Keratinocyte (primary cell): Measurements from ENCODE around the gene ZPR1. TPM values are rescaled to one million over a fixed set of nuclear protein-coding genes. Genes with fewer than 3 reads are reported as not detected.
A peak's percentile ranks its signal among the peaks of the same experiment; 100 is the strongest.

Source experiments
- DNase-seq: peaks from one replicate; pipeline ENCODE4 v3.0.0-alpha.2; 2011; ENCODE audit warnings: low read depth, missing footprints, low spot score
- FAIRE-seq: peaks from 2 replicates; lab custom pipeline; 2011; peaks lifted over from hg19 to GRCh38; lab: Jason Lieb, UNC
- H2AFZ ChIP-seq: 2 replicates; pipeline ENCODE4 v1.6.0; 2012; ENCODE audit warnings: low read length, control low read depth, inconsistent platforms; ENCODE audit not compliant: control insufficient read depth
- H3K27ac ChIP-seq: 2 replicates; pipeline ENCODE4 v1.5.1; 2011; ENCODE audit warnings: low read length; ENCODE audit not compliant: control insufficient read depth, insufficient read depth
- H3K27me3 ChIP-seq: 3 replicates; pipeline ENCODE4 v1.6.0; 2011; ENCODE audit warnings: low read length; ENCODE audit not compliant: control insufficient read depth, insufficient read depth; ENCODE audit errors: extremely low read depth
- H3K36me3 ChIP-seq, 2 experiments: 2 replicates in 1 of 2; 3 replicates in 1 of 2; pipeline ENCODE4 v1.5.1; 2011; ENCODE audit warnings: low read length in 2 of 2, mild to moderate bottlenecking in 1 of 2; ENCODE audit not compliant: control insufficient read depth in 2 of 2, insufficient read depth in 2 of 2; ENCODE audit errors: extremely low read depth in 1 of 2
- H3K4me1 ChIP-seq: 3 replicates; pipeline ENCODE4 v1.5.1; 2011; ENCODE audit warnings: low read length; ENCODE audit not compliant: control insufficient read depth, insufficient read depth; ENCODE audit errors: extremely low read depth
- H3K4me2 ChIP-seq: 3 replicates; pipeline ENCODE4 v1.6.0; 2011; ENCODE audit warnings: low read depth, low read length; ENCODE audit not compliant: control insufficient read depth, insufficient read depth; ENCODE audit errors: extremely low read depth
- H3K4me3 ChIP-seq, 3 experiments: fragments of 200-600 bp in 1 of 3; sonication (generic) in 1 of 3; 2 replicates in 2 of 3; 3 replicates in 1 of 3; pipeline ENCODE4 v1.5.1; 2011 to 2016; ENCODE audit warnings: low read length in 3 of 3, mild to moderate bottlenecking in 3 of 3, control low read depth in 2 of 3, inconsistent platforms in 1 of 3, low read depth in 1 of 3, mixed read lengths in 1 of 3, mixed run types in 1 of 3, moderate library complexity in 1 of 3; ENCODE audit not compliant: control insufficient read depth in 2 of 3, insufficient read depth in 2 of 3; ENCODE audit errors: extremely low read depth in 1 of 3
- H3K79me2 ChIP-seq: 2 replicates; pipeline ENCODE4 v1.6.0; 2012; ENCODE audit warnings: low read length; ENCODE audit not compliant: control insufficient read depth, insufficient read depth
- H3K9ac ChIP-seq: 3 replicates; pipeline ENCODE4 v1.6.0; 2011; ENCODE audit warnings: low read length; ENCODE audit not compliant: control insufficient read depth, insufficient read depth; ENCODE audit errors: extremely low read depth
- H3K9me1 ChIP-seq: 3 replicates; pipeline ENCODE4 v1.6.0; 2011; ENCODE audit warnings: low read length; ENCODE audit not compliant: control insufficient read depth, insufficient read depth; ENCODE audit errors: extremely low read depth
- H3K9me3 ChIP-seq: 2 replicates; pipeline ENCODE4 v1.5.1; 2012; ENCODE audit warnings: low read depth, low read length; ENCODE audit not compliant: control insufficient read depth
- H4K20me1 ChIP-seq: 3 replicates; pipeline ENCODE4 v1.6.0; 2011; ENCODE audit warnings: low read length; ENCODE audit not compliant: control insufficient read depth, insufficient read depth; ENCODE audit errors: extremely low read depth
- EZH2 ChIP-seq: IDR thresholded peaks from one replicate; pipeline ENCODE4 v1.6.1; 2012; ENCODE audit warnings: inconsistent platforms, mild to moderate bottlenecking, low read length, moderate library complexity
- dilution Hi-C: fragments of 300-500 bp; cut with MboI; formaldehyde crosslinking; loops from one replicate; pipeline ENCODE4 v1.7.0; 2020; ENCODE audit warnings: low sequenced_read_pairs; ENCODE audit not compliant: extremely low pct_ligation_motif_present
- polyA plus RNA-seq, 5 experiments: library from polyadenylated mRNA; depleted of rRNA in 3 of 5; stranded (reverse) in 3 of 5; stranded (forward) in 1 of 5; unstranded in 1 of 5; fragments of >200 nt; gene quantifications; 1 replicate in 1 of 5; 2 replicates in 3 of 5; 3 replicates in 1 of 5; pipeline versions ENCODE4 v1.2.1 to v1.2.3, GENCODE V29; 2011 to 2012; ENCODE audit warnings: missing spikeins in 2 of 5, low read depth in 1 of 5, low replicate concordance in 1 of 5
- TF ChIP-seq, protein P1 (sequence below), 3 experiments: IDR thresholded peaks in 1 of 3; conservative IDR thresholded peaks in 1 of 3; optimal IDR thresholded peaks in 1 of 3; 2 replicates in 2 of 3; 3 replicates in 1 of 3; pipeline versions ENCODE3 to v1.5.1; 2011; ENCODE audit warnings: low read length in 3 of 3, mild to moderate bottlenecking in 3 of 3, moderate library complexity in 2 of 3, control low read depth in 1 of 3, inconsistent platforms in 1 of 3; ENCODE audit not compliant: insufficient read depth in 2 of 3; ENCODE audit errors: extremely low read depth in 1 of 3

The ZPR1 gene
- polyA plus RNA-seq, 1 donor (not counting 4 experiments of a cell fraction or from before 2014, with no cell fraction given) = 71.1 TPM

DNA sequence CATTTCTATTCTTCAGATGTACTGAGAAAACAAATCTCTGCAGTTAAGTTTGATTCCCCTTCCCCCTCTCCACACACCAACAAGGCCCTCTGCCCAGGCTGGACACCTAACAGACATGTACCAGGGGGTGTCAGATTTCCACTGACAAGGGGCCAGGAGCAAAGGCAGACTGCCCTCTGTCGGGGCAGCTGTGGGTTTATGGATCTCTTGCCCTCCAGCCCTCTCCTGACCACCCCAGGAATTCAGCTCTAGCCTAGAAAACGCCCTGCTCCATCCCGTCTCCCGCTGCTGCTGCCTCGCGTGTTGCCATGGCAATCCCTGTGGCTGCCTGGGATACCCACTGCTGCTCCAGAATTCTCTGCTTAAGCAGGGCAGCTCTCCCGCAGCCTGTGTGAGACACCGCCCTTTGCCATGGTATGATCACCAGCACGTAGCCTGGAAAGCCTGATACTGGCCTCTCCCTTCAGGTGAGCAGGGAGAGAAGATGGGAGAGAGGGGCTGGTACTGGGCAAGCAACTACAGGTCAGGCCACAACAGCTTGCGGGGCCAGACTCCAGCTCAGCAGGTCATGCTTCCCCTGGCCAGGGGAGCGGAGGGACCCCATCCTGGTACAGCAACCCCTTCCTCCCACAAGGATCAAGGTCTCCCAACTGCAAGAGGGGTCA is 56.6 kb downstream of the ZPR1 start:
- TF ChIP-seq, protein P1, sequence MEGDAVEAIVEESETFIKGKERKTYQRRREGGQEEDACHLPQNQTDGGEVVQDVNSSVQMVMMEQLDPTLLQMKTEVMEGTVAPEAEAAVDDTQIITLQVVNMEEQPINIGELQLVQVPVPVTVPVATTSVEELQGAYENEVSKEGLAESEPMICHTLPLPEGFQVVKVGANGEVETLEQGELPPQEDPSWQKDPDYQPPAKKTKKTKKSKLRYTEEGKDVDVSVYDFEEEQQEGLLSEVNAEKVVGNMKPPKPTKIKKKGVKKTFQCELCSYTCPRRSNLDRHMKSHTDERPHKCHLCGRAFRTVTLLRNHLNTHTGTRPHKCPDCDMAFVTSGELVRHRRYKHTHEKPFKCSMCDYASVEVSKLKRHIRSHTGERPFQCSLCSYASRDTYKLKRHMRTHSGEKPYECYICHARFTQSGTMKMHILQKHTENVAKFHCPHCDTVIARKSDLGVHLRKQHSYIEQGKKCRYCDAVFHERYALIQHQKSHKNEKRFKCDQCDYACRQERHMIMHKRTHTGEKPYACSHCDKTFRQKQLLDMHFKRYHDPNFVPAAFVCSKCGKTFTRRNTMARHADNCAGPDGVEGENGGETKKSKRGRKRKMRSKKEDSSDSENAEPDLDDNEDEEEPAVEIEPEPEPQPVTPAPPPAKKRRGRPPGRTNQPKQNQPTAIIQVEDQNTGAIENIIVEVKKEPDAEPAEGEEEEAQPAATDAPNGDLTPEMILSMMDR (optimal IDR thresholded peaks at IDR 0.05 in 1 of 3, IDR thresholded peaks at IDR 0.05 in 1 of 3, conservative IDR thresholded peaks at IDR 0.05 in 1 of 3; ENCODE audit: extremely low read depth in 1 of 3, insufficient read depth in 2 of 3, low read length in 3 of 3) = peak in 1 of 3 experiments; percentile 21
- TF ChIP-seq EZH2 = no peak
- H3K27me3 ChIP-seq = peaks cover 34% of the 10 kb centered on the region
- no peaks in the 10 kb centered on the region for H3K36me3 ChIP-seq
- H3K4me2 ChIP-seq = no peak overlapping the region
- no peak overlapping the region for H2AFZ ChIP-seq
- no peak overlapping the region for H3K4me3 ChIP-seq
- dilution Hi-C loops = no loop called here
- H3K27ac ChIP-seq = no peak overlapping the region
- no peak for FAIRE-seq
- DNase-seq = no peak
- H3K9me3 ChIP-seq = no peaks in the 10 kb centered on the region
- H3K9ac ChIP-seq = no peak overlapping the region
- no peaks in the 10 kb centered on the region for H3K9me1 ChIP-seq
- no peaks in the 10 kb centered on the region for H3K4me1 ChIP-seq
- no peaks in the 10 kb centered on the region for H4K20me1 ChIP-seq
- no peaks in the 10 kb centered on the region for H3K79me2 ChIP-seq

DNA sequence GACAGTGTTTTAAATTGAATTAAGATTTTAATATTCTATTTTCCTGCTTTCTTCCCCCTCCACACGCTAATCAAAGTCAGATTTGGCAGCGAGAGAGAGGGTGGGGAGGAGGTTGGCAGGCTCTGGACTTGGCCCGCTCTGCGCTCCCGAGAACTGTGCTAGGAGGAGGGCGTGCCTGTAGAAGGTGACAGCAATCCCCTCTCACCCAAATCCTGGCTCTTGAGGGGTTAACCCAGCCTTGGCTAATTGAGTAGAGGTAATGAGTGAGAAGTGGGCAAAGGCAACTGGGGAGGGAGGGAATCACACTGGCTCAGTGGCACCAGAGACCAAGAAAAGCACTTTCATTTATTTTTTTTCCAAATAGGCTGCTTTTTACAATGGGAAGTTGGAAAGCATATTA is 57.2 kb downstream of the ZPR1 start:
- dilution Hi-C loops = no loop called here
- H3K36me3 ChIP-seq = no peaks in the 10 kb centered on the region

More for the DNA sequence above, 57.2 kb downstream of the ZPR1 start:
- Histone ChIP-seq H3K9me3 (no peaks in the 10 kb centered on the region), H3K4me1 (no peaks in the 10 kb centered on the region), H3K9ac (no peak overlapping the region), H3K27ac (no peak overlapping the region), H3K27me3 (peaks cover 37% of the 10 kb centered on the region), H3K4me2 (no peak overlapping the region), H3K79me2 (no peaks in the 10 kb centered on the region), H3K4me3 (no peak overlapping the region), H3K9me1 (no peaks in the 10 kb centered on the region), H2AFZ (no peak overlapping the region), H4K20me1 (no peaks in the 10 kb centered on the region)
- no peak for FAIRE-seq
- peak; percentile 64 for TF ChIP-seq EZH2
- TF ChIP-seq, protein P1 (optimal IDR thresholded peaks at IDR 0.05 in 1 of 3, IDR thresholded peaks at IDR 0.05 in 1 of 3, conservative IDR thresholded peaks at IDR 0.05 in 1 of 3; ENCODE audit: extremely low read depth in 1 of 3, insufficient read depth in 2 of 3, low read length in 3 of 3) = no peak
- DNase-seq = no peak
